ENCODE data around the gene ZNF8. TPM values are rescaled to one million over a fixed set of nuclear protein-coding genes. Genes with fewer than 3 reads are reported as not detected.
"Not testable (repeated sequence)": the region's sequence is repeated elsewhere in the genome, so short reads cannot be mapped to it uniquely, and the experiment has no call there.

The ZNF8 gene
- 2.3 and 2.4 TPM in 2 replicates for total RNA-seq

DNA sequence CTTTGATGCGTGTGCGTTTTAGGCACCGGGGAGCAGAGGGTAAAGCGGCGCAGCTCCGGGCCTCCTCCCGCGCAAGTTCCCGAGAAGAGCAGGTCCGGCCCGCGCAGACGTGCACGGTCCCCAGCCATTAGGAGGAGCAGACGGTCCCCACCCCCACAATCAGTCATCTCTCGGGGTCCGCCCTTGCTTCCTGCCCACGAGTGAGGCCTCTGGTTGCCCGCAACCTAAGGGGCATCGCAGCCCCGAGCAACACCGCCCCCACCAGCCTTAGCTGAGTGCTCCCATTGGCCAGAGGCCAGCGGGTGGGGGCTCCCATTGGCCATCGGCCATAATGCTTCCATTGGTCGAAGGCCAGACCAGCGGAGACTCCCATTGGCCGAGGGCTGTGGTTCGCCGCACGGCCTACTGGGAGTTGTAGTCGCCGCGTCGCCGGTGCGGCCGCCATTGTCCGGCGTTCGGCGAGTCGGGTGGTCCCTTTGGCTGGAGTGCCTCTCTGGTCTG lies at the start of gene ZNF8:
Gene ZNF8 (plus strand): TSS at position 415 of the 501 bp plus-strand sequence. CDS start 127 bp downstream, outside the sequence.
- Histone ChIP-seq H3K36me3 (ENCODE audit: control insufficient read depth, insufficient read depth, low read length) (no peaks in the 10 kb centered on the region), H3K27me3 (ENCODE audit: control insufficient read depth, insufficient read depth, low read length) (no peaks in the 10 kb centered on the region), H3K4me3 (ENCODE audit: low read depth, low read length) (peak within 1 kb of the TSS; percentile 96)
- FAIRE-seq (no peak), DNase-seq (ENCODE audit: low read depth) (peak; percentile 96)
- TF ChIP-seq, protein P1, sequence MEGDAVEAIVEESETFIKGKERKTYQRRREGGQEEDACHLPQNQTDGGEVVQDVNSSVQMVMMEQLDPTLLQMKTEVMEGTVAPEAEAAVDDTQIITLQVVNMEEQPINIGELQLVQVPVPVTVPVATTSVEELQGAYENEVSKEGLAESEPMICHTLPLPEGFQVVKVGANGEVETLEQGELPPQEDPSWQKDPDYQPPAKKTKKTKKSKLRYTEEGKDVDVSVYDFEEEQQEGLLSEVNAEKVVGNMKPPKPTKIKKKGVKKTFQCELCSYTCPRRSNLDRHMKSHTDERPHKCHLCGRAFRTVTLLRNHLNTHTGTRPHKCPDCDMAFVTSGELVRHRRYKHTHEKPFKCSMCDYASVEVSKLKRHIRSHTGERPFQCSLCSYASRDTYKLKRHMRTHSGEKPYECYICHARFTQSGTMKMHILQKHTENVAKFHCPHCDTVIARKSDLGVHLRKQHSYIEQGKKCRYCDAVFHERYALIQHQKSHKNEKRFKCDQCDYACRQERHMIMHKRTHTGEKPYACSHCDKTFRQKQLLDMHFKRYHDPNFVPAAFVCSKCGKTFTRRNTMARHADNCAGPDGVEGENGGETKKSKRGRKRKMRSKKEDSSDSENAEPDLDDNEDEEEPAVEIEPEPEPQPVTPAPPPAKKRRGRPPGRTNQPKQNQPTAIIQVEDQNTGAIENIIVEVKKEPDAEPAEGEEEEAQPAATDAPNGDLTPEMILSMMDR (IDR thresholded peaks at IDR 0.05; ENCODE audit: insufficient read depth, low read length, severe bottlenecking): peak; percentile 11

DNA sequence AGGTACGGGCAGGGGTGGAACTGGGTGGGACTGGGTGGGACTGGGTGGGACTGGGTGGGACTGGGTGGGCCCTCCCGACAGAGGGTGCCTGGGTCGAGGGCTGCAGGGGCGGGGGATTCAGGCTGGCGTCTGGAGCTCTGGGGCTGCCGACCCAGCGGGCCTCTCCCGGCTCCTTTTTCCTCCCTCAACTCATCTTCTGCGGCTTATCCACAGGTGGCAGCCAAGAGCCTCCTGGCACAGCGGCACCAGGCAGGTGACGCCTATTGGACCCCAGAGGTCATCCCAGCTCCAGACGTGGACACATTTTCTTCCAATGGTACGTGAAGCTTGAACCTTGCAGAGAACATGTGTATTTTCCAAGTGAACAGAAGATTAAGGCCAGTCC lies 49.5 kb upstream of the ZNF8 start:
- Histone ChIP-seq H3K36me3 (ENCODE audit: control insufficient read depth, insufficient read depth, low read length) (peaks cover 20% of the 10 kb centered on the region), H3K4me3 (ENCODE audit: low read depth, low read length) (peak overlapping the region; percentile 87), H3K27me3 (ENCODE audit: control insufficient read depth, insufficient read depth, low read length) (no peaks in the 10 kb centered on the region)
- FAIRE-seq (no peak), DNase-seq (ENCODE audit: low read depth) (peak; percentile 20)
- TF ChIP-seq, protein P1 (IDR thresholded peaks at IDR 0.05; ENCODE audit: insufficient read depth, low read length, severe bottlenecking): peak; percentile 71

DNA sequence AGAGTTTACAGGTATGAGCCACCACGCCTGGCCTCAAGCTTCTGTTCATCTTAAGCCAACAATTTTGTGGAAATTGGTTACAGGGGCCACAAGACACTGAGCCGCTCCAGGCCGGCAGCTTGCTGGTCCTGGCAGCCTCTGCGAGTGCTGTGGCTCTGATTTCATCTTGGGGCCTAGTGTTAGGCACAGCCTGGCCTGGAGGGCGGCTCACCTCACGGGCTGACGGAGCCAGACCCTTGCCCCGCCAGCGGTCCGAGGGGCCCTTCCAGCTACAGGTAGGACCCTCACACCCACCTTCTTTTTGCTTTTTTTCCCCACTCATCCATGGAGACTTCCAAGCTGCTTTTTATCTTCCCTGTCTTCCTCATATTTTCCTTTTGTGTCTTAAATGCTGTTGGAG lies 41.4 kb upstream of the ZNF8 start:
- H3K36me3 ChIP-seq (ENCODE audit: control insufficient read depth, insufficient read depth, low read length): peaks cover 23% of the 10 kb centered on the region
- H3K4me3 ChIP-seq (ENCODE audit: low read depth, low read length): no peak overlapping the region
- no peaks in the 10 kb centered on the region for H3K27me3 ChIP-seq (ENCODE audit: control insufficient read depth, insufficient read depth, low read length)
- TF ChIP-seq, protein P1 (IDR thresholded peaks at IDR 0.05; ENCODE audit: insufficient read depth, low read length, severe bottlenecking): no peak
- no peak for FAIRE-seq
- no peak for DNase-seq (ENCODE audit: low read depth)

- peaks cover 41% of the 10 kb centered on the region for H3K36me3 ChIP-seq (ENCODE audit: control insufficient read depth, insufficient read depth, low read length)
- no peak overlapping the region for H3K4me3 ChIP-seq (ENCODE audit: low read depth, low read length)
- no peaks in the 10 kb centered on the region for H3K27me3 ChIP-seq (ENCODE audit: control insufficient read depth, insufficient read depth, low read length)
- DNase-seq (ENCODE audit: low read depth) (no peak), FAIRE-seq (no peak)
- TF ChIP-seq, protein P1 (IDR thresholded peaks at IDR 0.05; ENCODE audit: insufficient read depth, low read length, severe bottlenecking): no peak
These were observed 35.4 kb upstream of the ZNF8 start for GRCh38 chr19:58243351-58243750.

DNA sequence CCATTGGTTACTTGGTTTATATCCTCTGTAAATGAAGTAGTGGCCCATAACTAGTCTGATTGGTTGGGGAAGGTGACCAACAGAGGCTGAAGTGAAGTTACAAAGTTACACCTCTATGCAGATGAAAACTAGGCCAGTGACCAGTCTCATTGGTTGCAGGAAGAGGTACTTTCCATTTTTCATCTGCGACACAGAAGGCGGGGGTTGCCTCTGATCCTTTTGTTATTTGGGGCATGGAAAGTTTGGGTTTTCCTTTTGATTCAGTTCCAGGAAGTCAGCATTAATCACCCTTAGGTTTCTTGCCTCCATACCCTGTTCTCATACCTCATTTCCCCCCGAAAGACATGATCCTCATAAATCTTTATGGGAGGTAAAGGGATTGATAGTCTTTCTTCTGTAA lies 29.9 kb upstream of the ZNF8 start:
- Histone ChIP-seq H3K36me3 (ENCODE audit: control insufficient read depth, insufficient read depth, low read length) (peaks cover 39% of the 10 kb centered on the region), H3K27me3 (ENCODE audit: control insufficient read depth, insufficient read depth, low read length) (no peaks in the 10 kb centered on the region), H3K4me3 (ENCODE audit: low read depth, low read length) (no peak overlapping the region)
- FAIRE-seq (no peak), DNase-seq (ENCODE audit: low read depth) (no peak)
- TF ChIP-seq, protein P1 (IDR thresholded peaks at IDR 0.05; ENCODE audit: insufficient read depth, low read length, severe bottlenecking): no peak

DNA sequence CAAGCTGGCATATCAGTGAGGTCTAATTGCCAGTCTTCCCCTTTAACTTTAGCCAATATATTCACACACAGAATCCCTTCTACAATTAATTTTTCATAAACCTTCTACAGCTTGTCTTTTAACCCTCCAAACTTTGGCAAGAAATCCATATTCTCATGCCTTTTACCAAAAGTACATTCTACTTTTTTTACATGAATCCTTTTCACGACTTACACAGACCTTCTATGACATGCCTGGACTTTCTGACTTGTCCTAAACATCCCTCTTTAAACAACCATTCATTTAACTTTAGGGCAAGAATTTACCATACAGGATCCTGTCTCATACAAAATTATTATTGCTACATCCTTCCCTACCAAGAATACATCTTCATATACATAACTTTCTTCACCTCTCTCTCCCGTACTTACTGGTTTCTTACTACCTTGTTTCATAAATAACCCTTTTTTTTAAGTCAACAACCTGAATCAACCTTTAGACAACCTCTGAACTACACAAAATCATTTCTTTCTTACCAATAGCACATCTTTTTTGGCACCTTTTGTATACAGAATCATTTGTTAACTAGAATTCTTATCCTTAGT lies 26.6 kb upstream of the ZNF8 start:
- DNase-seq (ENCODE audit: low read depth) (no peak), FAIRE-seq (no peak)
- TF ChIP-seq, protein P1 (IDR thresholded peaks at IDR 0.05; ENCODE audit: insufficient read depth, low read length, severe bottlenecking): no peak
- peaks cover 27% of the 10 kb centered on the region for H3K36me3 ChIP-seq (ENCODE audit: control insufficient read depth, insufficient read depth, low read length)
- H3K27me3 ChIP-seq (ENCODE audit: control insufficient read depth, insufficient read depth, low read length): no peaks in the 10 kb centered on the region
- no peak overlapping the region for H3K4me3 ChIP-seq (ENCODE audit: low read depth, low read length)

- FAIRE-seq; DNase-seq (ENCODE audit: low read depth); H3K4me3 ChIP-seq (ENCODE audit: low read depth, low read length); H3K27me3 ChIP-seq (ENCODE audit: control insufficient read depth, insufficient read depth, low read length): not testable (repeated sequence)
- peaks cover 15% of the 10 kb centered on the region for H3K36me3 ChIP-seq (ENCODE audit: control insufficient read depth, insufficient read depth, low read length)
These were observed 20.5 kb upstream of the ZNF8 start for GRCh38 chr19:58258259-58258658.

Data from bronchial epithelial cell (primary cell).